Gastrocnemius medialis (tissue), 4 donors: ENCODE measurements around the gene KCNIP3. TPM values are rescaled to one million over a fixed set of nuclear protein-coding genes. Genes with fewer than 3 reads are reported as not detected.

Experiments
- ATAC-seq, 2 donors: fragments of 150-250 bp; one replicate each; pipeline ENCODE4 v1.9.1; 2016
- DNase-seq, 2 donors: peaks; one replicate each; pipeline ENCODE4 v3.0.0-alpha.2; 2019
- H3K27ac ChIP-seq, 4 donors: fragments of 200-600 bp; sonication (generic); 1 replicate in 1 of 4; 2 replicates in 3 of 4; pipeline ENCODE4 v1.5.1; 2016 to 2018; ENCODE audit warnings: mild to moderate bottlenecking in 2 of 4, moderate library complexity in 1 of 4
- H3K27me3 ChIP-seq, 3 donors: fragments of 200-600 bp; sonication (generic) in 2 of 3; 1 replicate in 1 of 3; 2 replicates in 2 of 3; pipeline versions ENCODE4 v1.5.1 to v1.6.0; 2016 to 2019; ENCODE audit warnings: mild to moderate bottlenecking in 1 of 3, moderate library complexity in 1 of 3
- H3K36me3 ChIP-seq, 2 donors: fragments of 200-600 bp; sonication (generic) in 1 of 2; one replicate each; pipeline ENCODE4 v1.5.1; 2017 to 2018
- H3K4me1 ChIP-seq, 2 donors: fragments of 200-600 bp; sonication (generic) in 1 of 2; one replicate each; pipeline ENCODE4 v1.5.1; 2016 to 2017; ENCODE audit warnings: mild to moderate bottlenecking in 2 of 2
- H3K4me3 ChIP-seq, 4 donors: fragments of 200-600 bp; sonication (generic) in 3 of 4; 1 replicate in 1 of 4; 2 replicates in 3 of 4; pipeline ENCODE4 v1.5.1; 2016 to 2019; ENCODE audit warnings: mild to moderate bottlenecking in 2 of 4
- H3K9me3 ChIP-seq, 3 donors: fragments of 200-600 bp; sonication (generic) in 2 of 3; 1 replicate in 1 of 3; 2 replicates in 2 of 3; pipeline ENCODE4 v1.5.1; 2016 to 2019
- CTCF ChIP-seq, 5 experiments: fragments of 450-650 bp in 3 of 5; fragments of 200-600 bp in 2 of 5; sonication (generic) in 2 of 5; IDR thresholded peaks in 4 of 5; conservative IDR thresholded peaks in 1 of 5; 1 replicate in 4 of 5; 2 replicates in 1 of 5; pipeline ENCODE4 v1.5.1; 2016 to 2019; ENCODE audit warnings: antibody characterized with exemption in 5 of 5, mild to moderate bottlenecking in 3 of 5, moderate library complexity in 3 of 5
- POLR2A ChIP-seq, 2 donors: fragments of 450-650 bp; IDR thresholded peaks; one replicate each; pipeline ENCODE4 v1.6.1; 2017; ENCODE audit warnings: antibody characterized with exemption in 2 of 2, mild to moderate bottlenecking in 2 of 2, moderate library complexity in 2 of 2
- in situ Hi-C, 4 donors: fragments of 200-750 bp; cut with MboI; loops; one replicate each; pipeline versions ENCODE4 v1.15.0 to v1.8.0; 2017; ENCODE audit warnings: low sequenced_read_pairs in 4 of 4
- intact Hi-C: fragments of 100-400 bp; cut with DNase I; formaldehyde crosslinking; loops from one replicate; pipeline ENCODE4 v1.15.1; 2023; ENCODE audit warnings: low total_unique reads
- total RNA-seq, 4 donors: library from RNA; depleted of rRNA; stranded (reverse); fragments of >200 nt; gene quantifications; one replicate each; pipeline versions ENCODE4 v1.1.0 to v1.2.3, GENCODE V29; 2016

The KCNIP3 gene
- total RNA-seq, 4 donors from 2014 or later = 0.55 to 2.9 (median 1.0) TPM

GRCh38 chr2:95276888-95277245 is 20.3 kb upstream of the KCNIP3 start:
- DNase-seq = peak in 1 of 2 donors; percentile 2

GRCh38 chr2:95277246-95277906 is 19.8 kb upstream of the KCNIP3 start:
- DNase-seq (no peak), ATAC-seq (no peak)
- H3K4me1 ChIP-seq = no peaks in the 10 kb centered on the region
- H3K27me3 ChIP-seq = no peaks in the 10 kb centered on the region
- no peak overlapping the region for H3K4me3 ChIP-seq
- no peak for TF ChIP-seq POLR2A (IDR thresholded peaks at IDR 0.05)
- no peak for TF ChIP-seq CTCF (IDR thresholded peaks at IDR 0.05 in 4 of 5, conservative IDR thresholded peaks at IDR 0.05 in 1 of 5)
- H3K36me3 ChIP-seq = no peaks in the 10 kb centered on the region
- in situ Hi-C loops (no loop called here), intact Hi-C loops (no loop called here)
- H3K27ac ChIP-seq = no peak overlapping the region
- no peaks in the 10 kb centered on the region for H3K9me3 ChIP-seq

More at GRCh38 chr2:95276888-95277245, 20.3 kb upstream of the KCNIP3 start:
- no peaks in the 10 kb centered on the region for H3K36me3 ChIP-seq
- in situ Hi-C loops = no loop called here
- no peaks in the 10 kb centered on the region for H3K9me3 ChIP-seq
- H3K27ac ChIP-seq = no peak overlapping the region
- intact Hi-C loops = no loop called here
- H3K27me3 ChIP-seq = no peaks in the 10 kb centered on the region
- no peak overlapping the region for H3K4me3 ChIP-seq
- TF ChIP-seq POLR2A (IDR thresholded peaks at IDR 0.05) = no peak
- TF ChIP-seq CTCF (IDR thresholded peaks at IDR 0.05 in 4 of 5, conservative IDR thresholded peaks at IDR 0.05 in 1 of 5) = no peak
- no peak for ATAC-seq
- no peaks in the 10 kb centered on the region for H3K4me1 ChIP-seq

GRCh38 chr2:95278051-95278471 is 19.1 kb upstream of the KCNIP3 start:
- DNase-seq (no peak), ATAC-seq (no peak)
- no peak overlapping the region for H3K4me3 ChIP-seq
- H3K9me3 ChIP-seq = no peaks in the 10 kb centered on the region
- H3K27ac ChIP-seq = no peak overlapping the region
- TF ChIP-seq CTCF (IDR thresholded peaks at IDR 0.05 in 4 of 5, conservative IDR thresholded peaks at IDR 0.05 in 1 of 5) (no peak), POLR2A (IDR thresholded peaks at IDR 0.05) (no peak)
- H3K36me3 ChIP-seq = no peaks in the 10 kb centered on the region
- intact Hi-C loops = no loop called here
- in situ Hi-C loops = no loop called here
- no peaks in the 10 kb centered on the region for H3K4me1 ChIP-seq
- no peaks in the 10 kb centered on the region for H3K27me3 ChIP-seq

DNA sequence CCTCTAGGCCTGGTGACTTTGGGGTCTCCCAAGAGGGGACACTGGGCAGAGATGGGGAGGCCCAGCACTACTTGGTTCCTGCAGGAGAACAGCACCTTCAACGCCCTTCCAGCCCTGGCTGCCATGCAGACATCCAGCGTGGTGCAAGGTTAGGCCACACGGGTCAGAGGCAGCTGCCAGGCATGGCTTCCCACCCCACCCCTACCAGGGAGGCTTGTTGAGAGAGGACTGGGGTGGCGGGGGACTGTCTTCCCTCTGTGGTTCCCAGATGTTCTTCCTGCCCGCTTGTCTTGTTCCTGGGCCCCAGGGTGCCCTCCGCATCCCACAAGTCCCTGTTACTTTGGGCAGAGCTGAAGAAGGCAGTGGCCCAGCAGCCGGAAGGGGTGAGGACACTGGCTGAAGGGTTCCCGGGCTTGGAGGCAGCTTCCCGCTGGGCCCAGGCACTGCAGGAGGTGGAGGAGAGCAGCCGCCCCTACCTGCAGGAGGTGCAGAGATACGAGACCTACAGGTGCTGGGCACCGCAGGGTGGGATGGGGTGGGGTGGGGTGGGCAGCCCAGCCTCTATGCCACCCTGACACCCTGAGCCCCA is 18.4 kb upstream of the KCNIP3 start:
- Histone ChIP-seq H3K4me3 (no peak overlapping the region), H3K4me1 (no peaks in the 10 kb centered on the region), H3K9me3 (no peaks in the 10 kb centered on the region), H3K27me3 (no peaks in the 10 kb centered on the region), H3K27ac (no peak overlapping the region), H3K36me3 (no peaks in the 10 kb centered on the region)
- ATAC-seq = no peak
- DNase-seq = no peak
- in situ Hi-C loops (no loop called here), intact Hi-C loops (no loop called here)
- TF ChIP-seq CTCF (IDR thresholded peaks at IDR 0.05 in 4 of 5, conservative IDR thresholded peaks at IDR 0.05 in 1 of 5) = no peak
- no peak for TF ChIP-seq POLR2A (IDR thresholded peaks at IDR 0.05)
